ENCODE data around the gene EHBP1.

EHBP1 gene

GRCh38 chr2:62733546-62733945 is 28.0 kb downstream of the EHBP1 start:
- no peaks in the 10 kb centered on the region for H3F3A ChIP-seq (ENCODE audit: insufficient read depth, low read length)
- no peak overlapping the region for H3K27ac ChIP-seq (ENCODE audit: low read depth, low read length, poor library complexity, severe bottlenecking)
- H3K4me2 ChIP-seq (ENCODE audit: low read length) = no peak overlapping the region

GRCh38 chr2:62736899-62737559 is 31.5 kb downstream of the EHBP1 start:
- Histone ChIP-seq H3K27me3 (ENCODE audit: insufficient read depth, low read length) (no peaks in the 10 kb centered on the region), H3K4me3 (ENCODE audit: low read depth, low read length, poor library complexity, severe bottlenecking) (no peak overlapping the region), H3K4me1 (ENCODE audit: insufficient read depth, low read length, severe bottlenecking) (no peaks in the 10 kb centered on the region), H3K36me3 (ENCODE audit: insufficient read depth, low read length) (no peaks in the 10 kb centered on the region), H3K9me2 (ENCODE audit: low read depth, low read length) (no peaks in the 10 kb centered on the region), H3K9ac (ENCODE audit: low read length) (no peak overlapping the region), H2AFZ (ENCODE audit: low read length) (no peak overlapping the region), H3K4me2 (ENCODE audit: low read length) (no peak overlapping the region), H4K20me1 (ENCODE audit: insufficient read depth, low read length) (no peaks in the 10 kb centered on the region), H3K9me3 (ENCODE audit: low read length) (peaks cover 5% of the 10 kb centered on the region; the same call in 1 of the 2 replicates), H3K27ac (ENCODE audit: low read depth, low read length, poor library complexity, severe bottlenecking) (no peak overlapping the region), H3K79me2 (ENCODE audit: insufficient read depth, low read length) (no peaks in the 10 kb centered on the region), H3F3A (ENCODE audit: insufficient read depth, low read length) (no peaks in the 10 kb centered on the region)
- TF ChIP-seq CTCF (IDR thresholded peaks at IDR 0.05; ENCODE audit: low read length) = no peak
- no peak for TF ChIP-seq EZH2 (IDR thresholded peaks at IDR 0.05; ENCODE audit: borderline replicate concordance, low read length)

More at GRCh38 chr2:62733546-62733945, 28.0 kb downstream of the EHBP1 start:
- Histone ChIP-seq H3K36me3 (ENCODE audit: insufficient read depth, low read length) (no peaks in the 10 kb centered on the region), H3K4me1 (ENCODE audit: insufficient read depth, low read length, severe bottlenecking) (no peaks in the 10 kb centered on the region), H3K9ac (ENCODE audit: low read length) (no peak overlapping the region), H3K9me2 (ENCODE audit: low read depth, low read length) (no peaks in the 10 kb centered on the region), H4K20me1 (ENCODE audit: insufficient read depth, low read length) (no peaks in the 10 kb centered on the region), H3K79me2 (ENCODE audit: insufficient read depth, low read length) (no peaks in the 10 kb centered on the region), H3K27me3 (ENCODE audit: insufficient read depth, low read length) (no peaks in the 10 kb centered on the region), H3K4me3 (ENCODE audit: low read depth, low read length, poor library complexity, severe bottlenecking) (no peak overlapping the region), H2AFZ (ENCODE audit: low read length) (no peak overlapping the region), H3K9me3 (ENCODE audit: low read length) (peaks cover 8% of the 10 kb centered on the region)
- TF ChIP-seq EZH2 (IDR thresholded peaks at IDR 0.05; ENCODE audit: borderline replicate concordance, low read length) (no peak), CTCF (IDR thresholded peaks at IDR 0.05; ENCODE audit: low read length) (no peak)

GRCh38 chr2:62738981-62739936 is 33.7 kb downstream of the EHBP1 start:
- Histone ChIP-seq H3K27me3 (ENCODE audit: insufficient read depth, low read length) (no peaks in the 10 kb centered on the region), H3K79me2 (ENCODE audit: insufficient read depth, low read length) (no peaks in the 10 kb centered on the region), H3K36me3 (ENCODE audit: insufficient read depth, low read length) (no peaks in the 10 kb centered on the region), H3K4me3 (ENCODE audit: low read depth, low read length, poor library complexity, severe bottlenecking) (no peak overlapping the region), H3K9me3 (ENCODE audit: low read length) (no peaks in the 10 kb centered on the region), H3K27ac (ENCODE audit: low read depth, low read length, poor library complexity, severe bottlenecking) (no peak overlapping the region), H2AFZ (ENCODE audit: low read length) (no peak overlapping the region), H3K4me2 (ENCODE audit: low read length) (no peak overlapping the region), H3K4me1 (ENCODE audit: insufficient read depth, low read length, severe bottlenecking) (no peaks in the 10 kb centered on the region), H3K9me2 (ENCODE audit: low read depth, low read length) (no peaks in the 10 kb centered on the region), H4K20me1 (ENCODE audit: insufficient read depth, low read length) (no peaks in the 10 kb centered on the region), H3F3A (ENCODE audit: insufficient read depth, low read length) (no peaks in the 10 kb centered on the region), H3K9ac (ENCODE audit: low read length) (no peak overlapping the region)
- no peak for TF ChIP-seq CTCF (IDR thresholded peaks at IDR 0.05; ENCODE audit: low read length)
- no peak for TF ChIP-seq EZH2 (IDR thresholded peaks at IDR 0.05; ENCODE audit: borderline replicate concordance, low read length)
